Caco-2 (cell line): ENCODE measurements around the gene CYS1. TPM values are rescaled to one million over a fixed set of nuclear protein-coding genes. Genes with fewer than 3 reads are reported as not detected.

Experiments
- BruUV-seq: library from RNA; stranded (reverse); fragments of 400-500 nt; replicated peaks from 2 replicates; lab custom pipeline; 2021; lab: Mats Ljungman, UMichigan
- CTCF ChIA-PET: fragments of 300-600 bp; sonication (Branson Sonifier 250); formaldehyde crosslinking; loops from one replicate; lab custom pipeline; 2022; ENCODE audit warnings: antibody characterized with exemption; lab: Charles Lee
- POLR2A ChIA-PET: fragments of 300-600 bp; sonication (Branson Sonifier 250); formaldehyde crosslinking; loops from one replicate; lab custom pipeline; 2022; ENCODE audit warnings: antibody characterized with exemption; lab: Charles Lee
- DNase-seq, 2 experiments: peaks; one replicate each; pipeline versions ENCODE4 v3.0.0 to v3.0.0-alpha.2; 2020 to 2022
- H3K27me3 ChIP-seq: replicated peaks from 2 replicates; pipeline ENCODE4 v1.6.0; 2011; ENCODE audit warnings: low read length; ENCODE audit not compliant: control insufficient read depth, insufficient read depth
- H3K36me3 ChIP-seq: 2 replicates; pipeline ENCODE4 v1.5.1; 2011; ENCODE audit warnings: low read length; ENCODE audit not compliant: control insufficient read depth, insufficient read depth
- H3K4me1 ChIP-seq: fragments of 250-450 bp; sonication (Bioruptor Pico); 2 replicates; pipeline ENCODE4 v1.5.1; 2020; ENCODE audit warnings: mild to moderate bottlenecking
- H3K4me3 ChIP-seq: 2 replicates; pipeline ENCODE4 v1.5.1; 2011; ENCODE audit warnings: low read depth, mild to moderate bottlenecking, control low read depth, low read length
- H3K9me3 ChIP-seq: fragments of 250-450 bp; sonication (Bioruptor Pico); 2 replicates; pipeline ENCODE4 v1.5.1; 2020; ENCODE audit warnings: mild to moderate bottlenecking, moderate library complexity
- H3K27ac Mint-ChIP-seq: one replicate; pipeline ENCODE4 v1.8.0; 2022; ENCODE audit warnings: mixed read lengths; ENCODE audit not compliant: unreplicated experiment
- H3K27me3 Mint-ChIP-seq: one replicate; pipeline ENCODE4 v1.8.0; 2022; ENCODE audit warnings: mixed read lengths; ENCODE audit not compliant: insufficient read depth, unreplicated experiment
- H3K36me3 Mint-ChIP-seq: one replicate; pipeline ENCODE4 v1.8.0; 2022; ENCODE audit warnings: mild to moderate bottlenecking, mixed read lengths; ENCODE audit not compliant: insufficient read depth, unreplicated experiment
- H3K4me1 Mint-ChIP-seq: one replicate; pipeline ENCODE4 v1.8.0; 2022; ENCODE audit warnings: low read depth, mixed read lengths; ENCODE audit not compliant: unreplicated experiment
- H3K4me3 Mint-ChIP-seq: one replicate; pipeline ENCODE4 v1.8.0; 2022; ENCODE audit warnings: mild to moderate bottlenecking, moderate library complexity, mixed read lengths; ENCODE audit not compliant: unreplicated experiment
- H3K9me3 Mint-ChIP-seq: one replicate; pipeline ENCODE4 v1.8.0; 2022; ENCODE audit warnings: mixed read lengths; ENCODE audit not compliant: unreplicated experiment
- CTCF ChIP-seq, 2 experiments: fragments of 200-600 bp in 1 of 2; IDR thresholded peaks; 1 replicate in 1 of 2; 2 replicates in 1 of 2; pipeline versions ENCODE4 v1.5.1 to v1.8.0; 2011 to 2022; ENCODE audit warnings: antibody characterized with exemption in 1 of 2, control low read depth in 1 of 2, inconsistent platforms in 1 of 2, low read depth in 1 of 2, low read length in 1 of 2, mild to moderate bottlenecking in 1 of 2, moderate library complexity in 1 of 2; ENCODE audit not compliant: insufficient read depth in 1 of 2, severe bottlenecking in 1 of 2, unreplicated experiment in 1 of 2
- intact Hi-C: fragments of 100-400 bp; cut with micrococcal nuclease; formaldehyde crosslinking; loops from one replicate; pipeline ENCODE4 v1.10.0; 2022; ENCODE audit not compliant: unreplicated experiment
- total RNA-seq: library from RNA; stranded (reverse); gene quantifications from 2 replicates; pipeline ENCODE4 v1.2.3, GENCODE V29; 2022

The CYS1 gene
- total RNA-seq, 1 experiment from 2014 or later = 1.4 TPM

- no peaks in the 10 kb centered on the region for H3K9me3 ChIP-seq
- intact Hi-C loops = loop anchor here (1.0 kb wide), 1 partner anchor 17 kb away; no protein-coding TSS in a partner anchor
- H3K27me3 ChIP-seq = no peaks in the 10 kb centered on the region
- H3K4me3 Mint-ChIP-seq = peak overlapping the region; percentile 57
- H3K4me1 ChIP-seq = peaks cover 13% of the 10 kb centered on the region; the same call in 1 of the 2 replicates
- H3K27ac Mint-ChIP-seq = no peak overlapping the region
- BruUV-seq = no TSS peak
- DNase-seq = no peak
- H3K4me3 ChIP-seq = peak overlapping the region; percentile 55
- H3K4me1 Mint-ChIP-seq = peaks cover 7% of the 10 kb centered on the region
- peaks cover 25% of the 10 kb centered on the region for H3K27me3 Mint-ChIP-seq
- no peaks in the 10 kb centered on the region for H3K36me3 Mint-ChIP-seq
- TF ChIP-seq CTCF (IDR thresholded peaks at IDR 0.05; ENCODE audit: insufficient read depth in 1 of 2, low read depth in 1 of 2, low read length in 1 of 2, severe bottlenecking in 1 of 2, unreplicated experiment in 1 of 2) = no peak
- no peaks in the 10 kb centered on the region for H3K36me3 ChIP-seq
- H3K9me3 Mint-ChIP-seq = no peaks in the 10 kb centered on the region
- POLR2A ChIA-PET = no interaction called here
- CTCF ChIA-PET = no interaction called here
Measured at GRCh38 chr2:10080536-10081304, 509 bp upstream of the CYS1 start.

DNA sequence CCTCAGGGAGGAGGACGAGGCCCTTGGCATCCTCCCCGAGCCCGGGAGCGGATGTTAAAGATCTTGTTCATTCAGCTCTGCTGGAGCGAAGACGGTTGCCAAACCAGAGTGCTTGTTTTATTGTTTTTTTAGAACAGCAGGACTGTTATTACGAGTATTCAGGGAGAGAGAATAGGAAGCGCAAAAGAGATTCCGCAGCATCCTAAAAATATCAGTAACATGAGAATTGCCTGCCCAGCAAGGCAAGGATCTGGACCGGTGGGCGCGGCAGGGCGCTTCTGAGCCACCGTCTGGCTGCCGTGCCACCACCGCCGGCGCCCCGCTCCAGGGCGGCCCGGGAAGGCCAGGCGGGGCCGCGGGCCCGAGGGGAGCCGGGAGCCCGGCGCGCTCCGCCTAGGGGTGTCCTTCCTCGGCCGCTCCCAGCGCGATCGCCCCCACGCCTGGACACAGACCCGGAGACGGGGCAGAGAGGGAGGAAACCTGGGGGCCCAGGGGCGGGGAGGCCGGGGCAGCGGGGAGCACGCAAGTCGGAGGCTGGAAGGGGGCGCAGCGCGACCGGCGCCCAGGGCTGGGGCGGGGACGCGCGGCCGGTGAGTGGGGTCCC is 843 bp downstream of the CYS1 start:
- no peak overlapping the region for H3K27ac Mint-ChIP-seq
- DNase-seq = peak in 1 of 2 experiments; percentile 47
- intact Hi-C loops = loop anchor here (10.0 kb wide), 2 partner anchors 145 to 585 kb away; no protein-coding TSS in a partner anchor
- H3K4me3 Mint-ChIP-seq = peak overlapping the region; percentile 67
- H3K27me3 ChIP-seq = no peaks in the 10 kb centered on the region
- no peaks in the 10 kb centered on the region for H3K36me3 ChIP-seq
- H3K36me3 Mint-ChIP-seq = no peaks in the 10 kb centered on the region
- peak overlapping the region; percentile 55 for H3K4me3 ChIP-seq
- H3K27me3 Mint-ChIP-seq = peaks cover 22% of the 10 kb centered on the region
- H3K9me3 ChIP-seq = no peaks in the 10 kb centered on the region
- POLR2A ChIA-PET = no interaction called here
- TF ChIP-seq CTCF (IDR thresholded peaks at IDR 0.05; ENCODE audit: insufficient read depth in 1 of 2, low read depth in 1 of 2, low read length in 1 of 2, severe bottlenecking in 1 of 2, unreplicated experiment in 1 of 2) = no peak
- H3K9me3 Mint-ChIP-seq = no peaks in the 10 kb centered on the region
- BruUV-seq = no TSS peak
- H3K4me1 ChIP-seq = peaks cover 11% of the 10 kb centered on the region; the same call in 1 of the 2 replicates
- CTCF ChIA-PET = interaction anchor here (1.2 to 2.0 kb wide), 4 partner anchors 12 to 356 kb away, joined by 3 to 11 read pairs (median 6); no protein-coding TSS in a partner anchor
- peaks cover 4% of the 10 kb centered on the region for H3K4me1 Mint-ChIP-seq

DNA sequence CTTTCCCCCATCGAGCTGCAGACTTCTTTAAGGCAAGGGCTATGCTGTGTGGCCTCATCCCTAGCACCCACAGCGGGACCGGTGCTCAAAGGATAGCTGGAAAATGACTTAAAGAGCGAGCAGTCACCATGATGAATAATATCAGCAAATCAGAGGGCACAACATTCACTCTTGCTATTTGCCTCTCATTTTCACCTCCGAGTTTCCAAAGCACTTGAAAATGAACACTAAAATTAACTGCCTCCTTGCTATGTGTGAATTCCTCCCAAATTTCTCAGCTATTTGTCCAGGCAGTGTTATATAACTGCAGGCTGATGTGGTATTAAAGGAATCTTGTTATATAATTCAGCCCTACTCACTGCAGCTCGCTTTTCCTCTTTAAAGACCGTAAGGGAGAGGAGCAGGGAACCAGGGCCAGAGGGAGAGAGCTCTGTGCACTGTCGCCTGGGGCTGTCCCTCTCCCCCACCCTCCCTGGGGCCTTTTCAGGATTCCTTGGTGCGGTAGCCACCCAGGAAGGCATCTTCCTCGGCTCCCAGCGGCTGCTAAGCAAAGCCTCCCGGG is 1.4 kb downstream of the CYS1 start:
- H3K27me3 ChIP-seq = no peaks in the 10 kb centered on the region

More for the DNA sequence above, 1.4 kb downstream of the CYS1 start:
- intact Hi-C loops = loop anchor here (10.0 kb wide), 2 partner anchors 146 to 586 kb away; no protein-coding TSS in a partner anchor
- H3K9me3 ChIP-seq = no peaks in the 10 kb centered on the region
- POLR2A ChIA-PET = no interaction called here
- Mint-ChIP-seq H3K36me3 (no peaks in the 10 kb centered on the region), H3K9me3 (no peaks in the 10 kb centered on the region), H3K27ac (no peak overlapping the region), H3K4me1 (peaks cover 5% of the 10 kb centered on the region), H3K27me3 (peaks cover 25% of the 10 kb centered on the region), H3K4me3 (peak overlapping the region; percentile 67)
- DNase-seq = no peak
- CTCF ChIA-PET = interaction anchor here (0.9 to 2.0 kb wide), 5 partner anchors 13 to 356 kb away, joined by 3 to 11 read pairs (median 5); no protein-coding TSS in a partner anchor
- no peak for TF ChIP-seq CTCF (IDR thresholded peaks at IDR 0.05; ENCODE audit: insufficient read depth in 1 of 2, low read depth in 1 of 2, low read length in 1 of 2, severe bottlenecking in 1 of 2, unreplicated experiment in 1 of 2)
- H3K4me3 ChIP-seq = no peak overlapping the region
- no peaks in the 10 kb centered on the region for H3K36me3 ChIP-seq
- BruUV-seq = no TSS peak
- H3K4me1 ChIP-seq = peaks cover 6% of the 10 kb centered on the region; the same call in 1 of the 2 replicates
